ENCODE data around the gene PCDH11Y.
"Not testable (repeated sequence)": the region's sequence is repeated elsewhere in the genome, so short reads cannot be mapped to it uniquely, and the experiment has no call there.

PCDH11Y gene, protein sequence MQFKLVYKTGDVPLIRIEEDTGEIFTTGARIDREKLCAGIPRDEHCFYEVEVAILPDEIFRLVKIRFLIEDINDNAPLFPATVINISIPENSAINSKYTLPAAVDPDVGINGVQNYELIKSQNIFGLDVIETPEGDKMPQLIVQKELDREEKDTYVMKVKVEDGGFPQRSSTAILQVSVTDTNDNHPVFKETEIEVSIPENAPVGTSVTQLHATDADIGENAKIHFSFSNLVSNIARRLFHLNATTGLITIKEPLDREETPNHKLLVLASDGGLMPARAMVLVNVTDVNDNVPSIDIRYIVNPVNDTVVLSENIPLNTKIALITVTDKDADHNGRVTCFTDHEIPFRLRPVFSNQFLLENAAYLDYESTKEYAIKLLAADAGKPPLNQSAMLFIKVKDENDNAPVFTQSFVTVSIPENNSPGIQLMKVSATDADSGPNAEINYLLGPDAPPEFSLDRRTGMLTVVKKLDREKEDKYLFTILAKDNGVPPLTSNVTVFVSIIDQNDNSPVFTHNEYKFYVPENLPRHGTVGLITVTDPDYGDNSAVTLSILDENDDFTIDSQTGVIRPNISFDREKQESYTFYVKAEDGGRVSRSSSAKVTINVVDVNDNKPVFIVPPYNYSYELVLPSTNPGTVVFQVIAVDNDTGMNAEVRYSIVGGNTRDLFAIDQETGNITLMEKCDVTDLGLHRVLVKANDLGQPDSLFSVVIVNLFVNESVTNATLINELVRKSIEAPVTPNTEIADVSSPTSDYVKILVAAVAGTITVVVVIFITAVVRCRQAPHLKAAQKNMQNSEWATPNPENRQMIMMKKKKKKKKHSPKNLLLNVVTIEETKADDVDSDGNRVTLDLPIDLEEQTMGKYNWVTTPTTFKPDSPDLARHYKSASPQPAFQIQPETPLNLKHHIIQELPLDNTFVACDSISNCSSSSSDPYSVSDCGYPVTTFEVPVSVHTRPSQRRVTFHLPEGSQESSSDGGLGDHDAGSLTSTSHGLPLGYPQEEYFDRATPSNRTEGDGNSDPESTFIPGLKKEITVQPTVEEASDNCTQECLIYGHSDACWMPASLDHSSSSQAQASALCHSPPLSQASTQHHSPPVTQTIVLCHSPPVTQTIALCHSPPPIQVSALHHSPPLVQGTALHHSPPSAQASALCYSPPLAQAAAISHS (N-terminal part only)

DNA sequence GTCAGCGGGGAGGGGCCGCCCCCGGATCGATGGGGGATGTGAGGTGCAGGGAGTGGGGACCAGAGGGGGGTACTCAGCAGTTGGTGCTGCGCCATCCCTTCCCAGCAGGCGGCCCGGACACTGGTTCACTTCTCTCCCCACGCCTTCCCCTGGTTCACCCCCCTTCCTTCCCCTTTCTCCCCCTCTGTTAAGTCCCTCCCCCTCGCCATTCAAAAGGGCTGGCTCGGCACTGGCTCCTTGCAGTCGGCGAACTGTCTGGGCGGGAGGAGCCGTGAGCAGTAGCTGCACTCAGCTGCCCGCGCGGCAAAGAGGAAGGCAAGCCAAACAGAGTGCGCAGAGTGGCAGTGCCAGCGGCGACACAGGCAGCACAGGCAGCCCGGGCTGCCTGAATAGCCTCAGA lies at the start of gene PCDH11Y:
Gene PCDH11Y, plus strand, starts transcription at position 240 of the 400 bp plus-strand sequence. CDS start 56,804 bp downstream, outside the sequence.
- not testable (repeated sequence) for DNase-seq

DNA sequence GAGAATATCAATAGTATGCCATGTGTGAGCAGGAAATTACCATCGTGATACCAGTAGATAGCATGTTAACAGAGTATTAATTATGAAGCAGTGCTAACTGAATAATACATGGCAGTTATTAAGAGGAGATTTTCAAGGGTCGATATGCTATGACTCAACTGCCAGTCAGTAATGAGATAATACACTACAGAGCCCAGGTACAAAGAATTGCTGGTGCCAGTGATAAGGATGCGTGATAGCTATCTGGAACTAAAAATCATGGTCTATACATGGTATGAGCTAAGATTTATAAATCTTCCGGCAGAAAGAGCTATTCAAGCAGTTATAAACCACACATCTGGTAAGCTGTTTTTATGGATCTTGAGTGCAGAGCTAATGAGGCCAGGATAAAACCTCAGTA lies 32.2 kb upstream of the PCDH11Y start:
- not testable (repeated sequence) for DNase-seq

DNA sequence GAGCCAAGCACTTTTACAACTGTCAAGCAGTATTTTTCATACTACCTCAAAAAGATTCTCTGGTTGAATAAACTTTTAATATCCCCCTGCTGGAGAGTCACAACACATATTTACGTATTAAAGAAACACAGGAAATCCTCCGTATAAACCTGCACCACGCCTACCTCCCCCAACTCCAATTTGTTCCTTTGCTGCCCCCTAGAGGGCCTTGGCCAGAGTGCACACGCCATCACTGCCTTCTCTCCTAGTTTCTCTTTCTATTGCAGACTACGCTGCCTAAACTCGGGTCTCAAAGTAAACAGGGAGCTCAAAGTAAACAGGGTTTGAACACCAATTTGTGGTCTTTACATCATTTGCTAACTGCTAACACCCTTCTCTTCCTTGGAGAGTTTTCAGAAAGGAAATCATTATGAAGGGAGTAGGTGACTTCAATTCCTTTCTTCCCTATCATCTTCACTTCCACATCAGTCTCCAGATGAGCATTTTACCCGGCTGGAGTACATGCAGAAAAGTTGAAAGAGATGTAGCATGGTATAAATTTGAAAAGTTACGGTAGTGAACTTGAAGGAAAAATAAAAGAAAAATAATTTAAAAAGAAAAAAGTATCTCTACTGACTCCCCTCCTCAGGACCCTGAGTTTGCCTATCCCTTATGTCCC lies 8.2 kb upstream of the PCDH11Y start:
- not testable (repeated sequence) for DNase-seq

DNA sequence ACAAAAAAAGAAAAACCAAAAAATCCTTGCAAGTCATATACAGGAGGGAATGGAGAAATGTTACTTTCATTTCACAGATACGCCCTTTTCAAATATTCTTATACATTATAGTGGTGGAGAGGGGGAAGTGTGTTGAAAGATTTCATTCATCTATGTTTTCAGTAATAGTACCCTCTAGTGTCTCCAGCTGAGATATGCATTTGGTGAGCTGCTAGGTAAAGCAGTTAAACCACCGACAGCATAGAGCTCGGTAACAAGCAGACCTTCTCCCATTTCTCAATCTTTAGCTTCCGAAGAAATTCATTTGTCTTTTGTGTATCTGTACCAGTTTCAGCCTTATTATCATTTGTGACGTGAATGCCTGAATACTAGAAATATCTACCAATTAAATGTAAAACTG lies 5.2 kb upstream of the PCDH11Y start:
- not testable (repeated sequence) for DNase-seq

DNA sequence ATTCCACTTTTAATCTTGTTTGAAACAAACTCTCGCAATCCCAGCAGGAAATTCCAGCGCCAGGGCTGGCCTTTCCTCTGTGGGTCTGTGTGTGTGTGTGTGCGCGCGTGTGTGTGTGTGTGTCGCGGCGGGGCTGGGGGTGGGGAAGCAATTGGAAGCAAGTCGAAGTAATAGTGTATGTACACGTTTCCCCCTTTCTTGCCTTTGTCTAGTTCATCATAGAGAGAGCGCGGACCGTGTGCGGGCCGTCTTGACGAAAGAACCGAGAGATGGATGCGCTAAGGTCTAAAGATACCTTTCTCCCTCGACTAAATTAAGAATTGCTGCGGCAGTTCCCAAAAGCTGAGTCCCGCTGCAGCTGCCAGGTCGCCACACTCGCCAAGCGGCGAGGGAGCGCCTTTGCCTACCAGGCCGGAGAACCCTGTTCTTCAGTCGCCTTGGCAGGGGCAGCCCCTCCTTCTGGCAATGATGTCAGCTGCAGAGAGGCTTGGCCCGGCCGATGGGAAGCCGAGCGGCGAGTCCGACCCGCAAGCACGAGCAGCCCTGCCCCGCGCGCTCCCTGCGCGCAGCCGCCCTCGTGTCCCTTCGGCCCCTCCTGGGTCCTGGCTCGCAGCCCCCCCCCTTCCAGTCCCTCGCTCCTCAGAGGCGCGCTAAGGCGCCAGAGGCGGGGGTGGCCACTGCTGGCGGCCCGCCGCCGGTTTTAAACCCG lies 2.5 kb downstream of the PCDH11Y start:
- DNase-seq = not testable (repeated sequence)

DNA sequence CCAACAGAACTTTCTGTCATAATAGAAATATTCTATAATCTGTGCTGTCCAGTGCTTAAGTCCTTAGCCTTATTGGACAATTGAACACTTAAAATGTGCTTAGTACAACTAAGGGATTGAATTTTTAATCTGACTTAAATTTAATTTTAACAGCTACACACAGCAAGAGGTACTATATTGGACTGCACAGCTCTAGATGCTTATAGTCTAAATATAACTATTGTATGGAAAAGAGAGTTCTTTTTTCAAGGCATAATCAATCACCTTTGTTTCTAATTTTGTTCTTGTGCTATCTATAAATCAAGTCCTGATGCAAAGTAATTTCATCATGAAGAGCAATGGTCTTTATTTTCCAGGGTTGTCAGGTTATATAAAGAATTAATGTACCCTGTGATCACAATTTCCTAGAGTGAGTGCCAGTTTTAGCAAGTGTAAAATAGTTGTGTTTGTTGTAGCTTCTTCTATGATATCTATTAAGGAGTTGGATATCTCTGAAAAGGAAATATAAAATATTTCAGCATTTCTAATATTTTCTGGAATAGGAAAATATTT lies 39.0 kb downstream of the PCDH11Y start:
- not testable (repeated sequence) for DNase-seq

DNA sequence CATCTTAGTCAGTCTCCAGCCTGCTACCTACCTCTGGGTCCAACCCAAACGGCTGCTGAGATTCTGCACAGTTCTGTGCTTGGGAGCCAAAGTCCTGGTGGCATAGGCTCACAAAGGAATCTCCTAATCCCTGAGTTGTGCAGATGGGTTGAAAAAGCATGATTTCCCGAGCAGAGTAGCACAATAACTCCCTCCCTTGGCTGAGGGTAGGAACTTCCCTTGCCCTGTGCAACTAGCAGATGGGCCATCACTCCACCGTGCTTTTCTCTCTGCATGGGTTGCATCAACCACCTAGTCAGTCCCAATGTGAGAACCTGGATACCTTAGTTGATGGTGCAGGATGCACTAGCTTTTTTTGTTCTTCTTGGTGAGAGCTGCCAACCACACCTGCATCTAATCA lies 82.9 kb downstream of the PCDH11Y start:
- DNase-seq = not testable (repeated sequence)

DNA sequence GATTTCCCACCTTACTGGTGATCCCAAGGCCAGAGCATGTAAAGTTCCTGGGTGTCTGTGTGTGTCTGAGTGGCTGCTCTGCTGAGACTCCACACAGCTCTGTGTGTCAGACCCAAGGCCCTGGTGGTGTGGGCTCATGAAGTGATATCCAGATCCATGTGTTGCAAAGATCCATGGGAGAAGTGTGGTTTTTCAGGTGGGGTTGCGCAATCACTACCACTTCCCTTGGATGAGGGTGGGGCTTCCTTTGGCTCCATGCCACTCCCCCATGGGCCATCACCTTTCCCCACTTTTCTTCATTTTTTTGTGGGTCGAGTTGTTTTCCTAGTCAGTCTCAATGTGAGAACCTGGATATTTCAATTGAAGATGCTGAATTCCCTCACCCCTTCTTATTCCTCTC lies 182.9 kb downstream of the PCDH11Y start:
- DNase-seq = not testable (repeated sequence)

DNA sequence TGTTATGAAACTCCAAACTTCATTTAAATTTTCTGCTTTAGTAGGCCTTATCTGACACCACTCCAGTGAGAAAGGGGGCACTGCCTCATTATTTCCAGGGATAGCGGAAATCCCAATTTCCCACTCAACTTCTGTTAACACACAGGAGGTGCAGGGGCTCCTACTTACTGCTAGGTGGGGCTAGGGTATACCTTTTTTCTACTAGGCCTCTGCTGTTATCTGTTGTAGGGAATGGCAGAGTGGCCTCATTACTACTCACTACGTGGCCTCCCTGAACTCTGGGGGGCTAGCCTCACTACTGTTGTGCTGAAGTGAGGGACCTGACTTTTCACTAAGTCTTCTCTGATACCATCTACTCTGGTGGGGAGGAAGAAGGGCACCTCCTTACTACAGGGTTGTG lies 215.0 kb downstream of the PCDH11Y start:
- DNase-seq = not testable (repeated sequence)

DNA sequence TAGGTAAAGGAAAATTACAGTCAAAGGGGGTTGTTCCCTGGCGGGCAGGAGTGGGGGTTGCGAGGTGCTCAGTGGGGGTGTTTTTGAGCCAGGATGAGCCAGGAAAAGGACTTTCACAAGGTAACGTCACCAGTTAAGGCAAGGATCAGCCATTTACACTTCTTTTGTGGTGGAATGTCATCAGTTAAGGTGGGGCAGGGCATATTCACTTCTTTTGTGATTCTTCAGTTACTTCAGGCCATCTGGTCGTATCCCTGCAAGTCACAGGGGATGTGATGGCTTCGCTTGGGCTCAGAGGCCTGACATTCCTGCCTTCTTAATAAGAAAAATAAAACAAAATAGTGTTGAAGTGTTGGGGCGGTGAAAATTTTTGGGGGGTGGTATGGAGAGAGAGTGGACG lies 324.8 kb downstream of the PCDH11Y start:
- not testable (repeated sequence) for DNase-seq

DNA sequence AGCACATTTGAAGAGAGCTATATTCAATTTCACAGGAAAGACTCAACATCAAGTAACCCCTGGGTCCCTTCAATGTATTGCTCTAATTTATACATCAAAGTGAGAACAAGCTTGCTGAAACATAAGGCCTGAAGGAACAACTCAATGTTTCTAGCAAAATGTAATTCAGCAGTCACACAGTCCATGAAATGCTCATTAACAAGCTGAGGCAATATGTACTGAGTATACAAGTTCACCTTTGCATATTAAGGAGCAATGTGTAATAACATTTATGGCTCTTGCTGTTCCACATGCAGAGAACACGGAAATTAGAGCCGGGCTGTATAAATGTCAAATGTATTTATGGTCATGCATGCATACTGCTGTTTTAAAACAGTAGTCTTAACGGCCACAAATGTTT lies 342.1 kb downstream of the PCDH11Y start:
- DNase-seq = not testable (repeated sequence)

DNA sequence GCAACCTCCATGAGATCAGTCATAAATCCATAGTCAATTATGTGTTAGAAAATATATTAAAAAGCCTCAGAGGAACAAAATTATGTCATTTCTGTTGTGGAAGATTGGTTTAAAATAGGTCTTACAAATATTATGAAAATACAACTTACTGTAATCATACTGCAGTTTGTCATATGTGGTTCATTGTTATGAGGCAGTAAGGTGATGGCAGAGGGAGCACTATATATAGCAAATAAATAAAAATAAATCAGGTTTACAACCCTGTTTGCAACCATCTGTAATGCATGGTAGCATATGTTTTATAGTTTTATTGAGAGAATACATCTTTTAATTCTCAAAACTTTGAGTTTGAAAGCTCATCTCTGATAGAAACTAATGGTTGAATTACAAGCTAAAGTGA lies 543.6 kb downstream of the PCDH11Y start:
- DNase-seq = not testable (repeated sequence)

DNA sequence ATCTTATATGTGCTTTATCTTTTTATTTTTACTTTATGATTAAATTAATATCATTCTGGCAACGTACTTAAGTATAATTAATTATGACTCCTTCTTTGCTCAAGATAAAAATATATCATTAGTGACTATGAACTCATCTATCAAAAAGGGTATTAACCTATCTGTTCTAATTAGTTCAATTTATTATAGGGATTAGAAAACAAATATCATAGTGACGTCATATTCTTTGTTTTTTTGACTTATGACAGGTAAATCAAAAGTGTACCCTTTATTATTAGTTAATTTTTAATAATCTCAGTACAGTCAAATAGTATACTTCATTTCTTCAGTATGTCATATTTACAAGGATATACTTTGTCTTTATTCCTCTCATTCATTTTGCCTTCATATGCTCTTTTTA lies 638.5 kb downstream of the PCDH11Y start:
- DNase-seq = not testable (repeated sequence)

DNA sequence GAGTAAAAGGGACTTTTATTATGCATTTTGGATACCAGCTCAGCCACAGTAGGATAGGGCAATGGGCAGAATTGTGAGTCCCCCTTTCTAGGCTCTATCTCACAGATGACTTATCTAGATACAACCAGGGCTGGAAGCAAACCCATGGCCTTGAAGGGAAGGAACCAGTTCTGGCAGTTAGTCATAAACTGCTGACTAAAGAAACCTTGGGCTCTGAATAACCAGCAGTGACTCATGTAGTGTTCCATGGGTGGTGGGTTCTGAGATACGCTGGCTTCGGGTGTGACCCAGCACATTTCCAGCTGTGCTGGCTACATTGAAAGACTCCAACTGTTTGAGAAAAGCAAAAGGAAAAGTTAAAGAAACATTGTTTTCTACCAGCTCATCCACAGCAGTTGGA lies 679.2 kb downstream of the PCDH11Y start:
- not testable (repeated sequence) for DNase-seq

DNA sequence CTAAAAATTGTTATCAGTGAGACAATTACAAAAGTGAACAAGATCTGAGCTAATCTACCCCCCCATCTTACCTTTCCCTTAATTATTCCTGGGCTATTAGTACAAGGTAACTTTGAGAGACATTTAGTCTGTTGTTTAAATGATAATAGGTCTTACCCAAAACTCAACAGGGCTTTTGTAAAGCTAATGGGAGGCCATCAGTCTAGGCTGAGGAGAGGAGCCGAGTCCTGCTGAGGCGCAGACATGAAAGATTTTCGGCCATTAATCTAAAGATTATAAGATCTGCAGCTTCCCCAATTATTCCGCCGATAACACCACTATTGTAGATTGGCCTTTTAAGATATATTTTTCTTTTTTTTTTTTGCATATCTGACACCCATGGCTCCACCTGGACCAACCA lies 708.6 kb downstream of the PCDH11Y start:
- not testable (repeated sequence) for DNase-seq

DNA sequence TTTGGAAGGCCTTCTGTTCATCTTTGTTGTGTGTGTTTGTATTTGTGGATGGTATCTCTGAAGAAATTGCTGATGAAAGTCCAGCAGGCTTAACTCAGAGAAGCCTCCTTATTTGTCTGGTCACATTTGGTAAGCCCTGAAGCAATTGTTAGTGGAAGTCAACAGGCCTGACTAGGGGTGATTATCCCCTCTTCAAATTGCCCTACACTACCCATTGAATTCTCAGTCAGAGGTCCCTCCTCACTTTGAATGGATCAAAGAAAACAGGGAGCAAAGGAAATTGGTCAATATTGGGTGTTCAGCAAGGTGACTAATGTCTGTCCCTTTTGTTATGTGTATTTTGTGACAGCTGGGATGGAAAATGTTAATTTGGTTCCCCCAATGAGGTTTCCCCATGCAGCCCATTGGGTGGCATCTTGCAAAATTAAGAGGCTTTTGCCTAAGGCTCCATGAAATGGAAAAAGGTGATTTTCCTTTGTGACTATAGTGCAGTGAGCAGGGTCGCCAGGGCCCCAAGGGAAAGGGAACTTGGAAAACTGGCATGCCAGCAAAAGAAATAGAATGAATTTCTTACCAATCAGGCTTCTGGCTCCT lies 709.8 kb downstream of the PCDH11Y start:
- not testable (repeated sequence) for DNase-seq

DNA sequence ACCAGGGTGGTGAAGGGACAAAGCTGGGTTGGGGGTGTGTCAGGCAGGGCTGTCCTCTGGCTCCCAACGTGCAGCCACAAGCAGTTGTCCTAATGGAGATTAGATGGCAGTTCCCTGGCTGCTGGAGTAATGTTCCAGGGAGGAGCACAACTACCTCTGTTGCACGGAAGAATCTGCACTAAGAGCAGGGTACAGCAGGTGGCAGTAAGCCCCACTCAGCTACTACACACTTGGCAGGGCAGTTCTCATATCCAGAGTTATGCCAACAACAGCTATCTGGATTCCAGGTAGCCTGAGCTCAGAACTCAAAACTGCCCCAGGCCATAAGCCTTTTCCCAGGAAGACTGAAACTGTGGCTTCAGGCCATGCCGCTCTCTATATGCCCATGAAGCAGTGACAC lies 761.3 kb downstream of the PCDH11Y start:
- not testable (repeated sequence) for DNase-seq

DNA sequence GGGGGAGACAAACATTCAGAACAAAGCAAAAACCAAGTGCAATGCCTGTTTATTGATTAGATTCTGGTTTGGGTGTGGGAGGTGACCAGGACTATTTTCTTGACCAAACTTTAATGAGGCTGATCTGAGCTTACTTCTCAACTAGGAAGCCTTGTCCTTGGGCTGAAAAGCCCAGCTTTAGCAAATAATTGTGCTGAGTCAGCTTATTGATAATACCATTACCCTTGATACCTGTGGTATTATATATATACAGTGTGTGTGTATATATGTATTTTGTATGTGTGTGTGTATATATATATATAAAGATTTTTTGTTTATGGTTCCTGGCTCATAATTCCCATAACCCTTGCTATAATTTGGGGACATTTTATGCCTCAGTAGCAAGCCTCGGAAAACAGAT lies 776.4 kb downstream of the PCDH11Y start:
- DNase-seq = not testable (repeated sequence)
